CD14-positive monocyte (primary cell): ENCODE results near the gene IFI27L2. TPM values are rescaled to one million over a fixed set of nuclear protein-coding genes. Genes with fewer than 3 reads are reported as not detected.

Experiments
- DNase-seq, 3 donors: peaks; one replicate each; pipeline ENCODE4 v3.0.0-alpha.2; 2011 to 2022
- H2AFZ ChIP-seq: 2 replicates; pipeline ENCODE4 v1.6.0; 2012; ENCODE audit warnings: mild to moderate bottlenecking, low read depth, low read length, inconsistent platforms; ENCODE audit not compliant: insufficient read depth, poor library complexity, severe bottlenecking
- H3K27ac ChIP-seq, 2 donors: 1 replicate in 1 of 2; 2 replicates in 1 of 2; pipeline ENCODE4 v1.5.1; 2012 to 2013; ENCODE audit warnings: low read length in 2 of 2, control low read depth in 1 of 2, inconsistent platforms in 1 of 2, low read depth in 1 of 2, mild to moderate bottlenecking in 1 of 2
- H3K27me3 ChIP-seq, 2 donors: one replicate each; pipeline versions ENCODE4 v1.6.0 to v1.6.1; 2011 to 2013; ENCODE audit warnings: low read length in 2 of 2; ENCODE audit not compliant: control insufficient read depth in 2 of 2, insufficient read depth in 2 of 2
- H3K36me3 ChIP-seq, 2 donors: replicated peaks in 1 of 2; 1 replicate in 1 of 2; 2 replicates in 1 of 2; pipeline versions ENCODE4 v1.5.1 to v1.6.1; 2012 to 2013; ENCODE audit warnings: low read length in 2 of 2, control low read depth in 1 of 2, inconsistent platforms in 1 of 2, mild to moderate bottlenecking in 1 of 2; ENCODE audit not compliant: insufficient read depth in 2 of 2, control insufficient read depth in 1 of 2
- H3K4me1 ChIP-seq, 2 donors: 1 replicate in 1 of 2; 2 replicates in 1 of 2; pipeline versions ENCODE4 v1.5.1 to v1.6.1; 2012 to 2013; ENCODE audit warnings: low read length in 2 of 2, control low read depth in 1 of 2, inconsistent platforms in 1 of 2, mild to moderate bottlenecking in 1 of 2, moderate library complexity in 1 of 2; ENCODE audit not compliant: insufficient read depth in 2 of 2, control insufficient read depth in 1 of 2
- H3K4me2 ChIP-seq: replicated peaks from 2 replicates; pipeline ENCODE3; 2012; ENCODE audit warnings: low read length, moderate library complexity, mild to moderate bottlenecking; ENCODE audit not compliant: poor library complexity, severe bottlenecking; ENCODE audit errors: extremely low read depth
- H3K4me3 ChIP-seq, 3 experiments: fragments of 200-600 bp in 1 of 3; sonication (generic) in 1 of 3; replicated peaks in 1 of 3; 1 replicate in 2 of 3; 2 replicates in 1 of 3; pipeline ENCODE4 v1.5.1; 2011 to 2013; ENCODE audit warnings: low read length in 3 of 3, mild to moderate bottlenecking in 3 of 3, control low read depth in 2 of 3, low read depth in 2 of 3, inconsistent platforms in 1 of 3, moderate library complexity in 1 of 3
- H3K79me2 ChIP-seq: 2 replicates; pipeline ENCODE4 v1.6.0; 2012; ENCODE audit warnings: mild to moderate bottlenecking, control low read depth, inconsistent platforms, low read length, moderate library complexity; ENCODE audit not compliant: insufficient read depth
- H3K9ac ChIP-seq: 2 replicates; pipeline ENCODE4 v1.6.0; 2017; ENCODE audit warnings: low read length, mild to moderate bottlenecking; ENCODE audit not compliant: insufficient read depth, poor library complexity, severe bottlenecking
- H3K9me3 ChIP-seq, 2 donors: replicated peaks in 1 of 2; 1 replicate in 1 of 2; 2 replicates in 1 of 2; pipeline versions ENCODE4 v1.5.1 to v1.6.1; 2012 to 2013; ENCODE audit warnings: low read length in 2 of 2, control low read depth in 1 of 2; ENCODE audit not compliant: control insufficient read depth in 1 of 2, insufficient read depth in 1 of 2
- H4K20me1 ChIP-seq: 2 replicates; pipeline ENCODE4 v1.6.0; 2012; ENCODE audit warnings: mild to moderate bottlenecking, low read length, control low read depth, moderate library complexity; ENCODE audit not compliant: insufficient read depth
- H3K27ac Mint-ChIP-seq, 7 donors: one replicate each; pipeline ENCODE4 v1.8.0; 2020; ENCODE audit warnings: mild to moderate bottlenecking in 7 of 7, mixed read lengths in 7 of 7, moderate library complexity in 6 of 7, inconsistent platforms in 2 of 7
- H3K27me3 Mint-ChIP-seq, 3 donors: one replicate each; pipeline ENCODE4 v1.8.0; 2021 to 2022; ENCODE audit warnings: low read depth in 3 of 3, mild to moderate bottlenecking in 3 of 3, mixed read lengths in 3 of 3, moderate library complexity in 3 of 3, inconsistent platforms in 1 of 3
- H3K36me3 Mint-ChIP-seq, 2 donors: one replicate each; pipeline ENCODE4 v1.8.0; 2020; ENCODE audit warnings: mixed read lengths in 2 of 2, inconsistent platforms in 1 of 2, mild to moderate bottlenecking in 1 of 2
- H3K4me1 Mint-ChIP-seq: one replicate; pipeline ENCODE4 v1.8.0; 2020; ENCODE audit warnings: mild to moderate bottlenecking, mixed read lengths
- H3K4me3 Mint-ChIP-seq, 2 donors: one replicate each; pipeline ENCODE4 v1.8.0; 2020; ENCODE audit warnings: mild to moderate bottlenecking in 2 of 2, mixed read lengths in 2 of 2, moderate library complexity in 1 of 2
- H3K9me3 Mint-ChIP-seq, 7 donors: one replicate each; pipeline ENCODE4 v1.8.0; 2020 to 2022; ENCODE audit warnings: mixed read lengths in 7 of 7, mild to moderate bottlenecking in 6 of 7, moderate library complexity in 6 of 7, inconsistent platforms in 2 of 7
- WGBS: methylation state at CpG from one replicate; pipeline ENCODE4 v1.1.5; 2013; ENCODE audit warnings: missing lambda C conversion rate; ENCODE audit not compliant: insufficient coverage; 5-methylcytosine and 5-hydroxymethylcytosine counted together
- intact Hi-C, 2 donors: fragments of 100-400 bp; cut with micrococcal nuclease; formaldehyde crosslinking; loops; one replicate each; pipeline versions ENCODE4 v1.15.0 to v1.15.1; 2023
- polyA plus RNA-seq, 3 donors: library from polyadenylated mRNA; depleted of rRNA in 1 of 3; unstranded in 2 of 3; stranded (reverse) in 1 of 3; fragments of 300-500 nt in 2 of 3; fragments of >200 nt in 1 of 3; fragmentation: Illumina TruSeq in 2 of 3; gene quantifications; 1 replicate in 2 of 3; 2 replicates in 1 of 3; pipeline ENCODE4 v1.2.3, GENCODE V29; 2012 to 2021
- TF ChIP-seq, protein P1 (sequence below): fragments of 200-600 bp; IDR thresholded peaks from one replicate; pipeline ENCODE4 v1.8.0; 2022; ENCODE audit warnings: antibody characterized with exemption, mild to moderate bottlenecking

The IFI27L2 gene
- polyA plus RNA-seq, 3 donors = 55.4 to 156 (median 96.1) TPM

GRCh38 chr14:94111276-94112095 lies 17.9 kb downstream of the IFI27L2 start:
- Histone ChIP-seq H3K79me2 (no peaks in the 10 kb centered on the region), H3K27me3 (no peaks in the 10 kb centered on the region), H3K36me3 (no peaks in the 10 kb centered on the region), H3K9ac (no peak overlapping the region), H2AFZ (no peak overlapping the region), H3K4me1 (peaks cover 10% of the 10 kb centered on the region in 2 donors), H3K27ac (no peak overlapping the region), H3K4me3 (no peak overlapping the region), H4K20me1 (no peaks in the 10 kb centered on the region), H3K4me2 (no peak overlapping the region), H3K9me3 (no peaks in the 10 kb centered on the region)
- Mint-ChIP-seq H3K9me3 (peaks cover 0 to 5% (median 0%) of the 10 kb centered on the region in 7 donors), H3K27me3 (peaks cover 5 to 16% (median 11%) of the 10 kb centered on the region in 3 donors), H3K4me3 (no peak overlapping the region), H3K27ac (no peak overlapping the region), H3K36me3 (peaks cover 0 to 1% of the 10 kb centered on the region in 2 donors), H3K4me1 (peaks cover 15% of the 10 kb centered on the region)
- TF ChIP-seq, protein P1, sequence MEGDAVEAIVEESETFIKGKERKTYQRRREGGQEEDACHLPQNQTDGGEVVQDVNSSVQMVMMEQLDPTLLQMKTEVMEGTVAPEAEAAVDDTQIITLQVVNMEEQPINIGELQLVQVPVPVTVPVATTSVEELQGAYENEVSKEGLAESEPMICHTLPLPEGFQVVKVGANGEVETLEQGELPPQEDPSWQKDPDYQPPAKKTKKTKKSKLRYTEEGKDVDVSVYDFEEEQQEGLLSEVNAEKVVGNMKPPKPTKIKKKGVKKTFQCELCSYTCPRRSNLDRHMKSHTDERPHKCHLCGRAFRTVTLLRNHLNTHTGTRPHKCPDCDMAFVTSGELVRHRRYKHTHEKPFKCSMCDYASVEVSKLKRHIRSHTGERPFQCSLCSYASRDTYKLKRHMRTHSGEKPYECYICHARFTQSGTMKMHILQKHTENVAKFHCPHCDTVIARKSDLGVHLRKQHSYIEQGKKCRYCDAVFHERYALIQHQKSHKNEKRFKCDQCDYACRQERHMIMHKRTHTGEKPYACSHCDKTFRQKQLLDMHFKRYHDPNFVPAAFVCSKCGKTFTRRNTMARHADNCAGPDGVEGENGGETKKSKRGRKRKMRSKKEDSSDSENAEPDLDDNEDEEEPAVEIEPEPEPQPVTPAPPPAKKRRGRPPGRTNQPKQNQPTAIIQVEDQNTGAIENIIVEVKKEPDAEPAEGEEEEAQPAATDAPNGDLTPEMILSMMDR = no peak
- intact Hi-C loops = no loop called here
- no peak for DNase-seq
- WGBS = 97% methylated on average over 17 of the region's 20 CpGs

DNA sequence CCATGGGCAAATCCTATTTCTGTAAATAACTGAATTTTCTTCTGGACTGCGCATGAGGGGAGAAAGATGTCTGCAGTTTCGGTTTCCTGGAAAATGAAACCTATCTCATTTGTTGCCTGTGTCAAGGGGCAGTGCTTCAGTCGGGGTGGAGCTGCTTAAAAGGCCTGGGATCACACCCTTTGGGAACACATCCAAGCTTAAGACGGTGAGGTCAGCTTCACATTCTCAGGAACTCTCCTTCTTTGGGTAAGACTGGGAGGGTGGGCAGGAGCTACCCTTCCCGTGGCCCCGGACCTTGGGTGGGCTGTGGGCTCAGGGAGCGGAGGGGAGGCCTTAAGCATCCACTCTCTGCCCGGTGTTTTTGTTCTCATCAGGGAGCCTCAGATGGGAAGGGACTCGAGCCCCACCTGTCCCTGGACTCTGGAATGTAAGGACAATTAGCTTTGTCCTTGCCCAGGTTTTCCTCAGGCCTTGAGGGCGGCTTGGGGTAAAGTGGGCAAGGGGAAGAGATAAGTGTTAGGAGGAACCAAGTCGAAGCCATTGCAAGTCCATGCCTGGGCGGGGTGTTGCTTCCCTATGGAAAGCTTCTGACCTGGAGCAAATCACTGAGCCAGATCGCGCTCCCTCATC lies 18.7 kb downstream of the IFI27L2 start, which contains the start of gene IFI27:
TSS of gene IFI27 (plus strand) at position 185 of the 630 bp plus-strand sequence.
- Mint-ChIP-seq H3K4me1 (peaks cover 15% of the 10 kb centered on the region), H3K4me3 (no peak within 1 kb of the TSS), H3K36me3 (peaks cover 0 to 1% of the 10 kb centered on the region in 2 donors), H3K9me3 (peaks cover 0 to 5% (median 0%) of the 10 kb centered on the region in 7 donors), H3K27ac (peak within 1 kb of the TSS in 1 of 7 donors; percentile 61), H3K27me3 (peaks cover 5 to 10% (median 6%) of the 10 kb centered on the region in 3 donors)
- intact Hi-C loops = no loop called here
- H4K20me1 ChIP-seq = no peaks in the 10 kb centered on the region
- H3K36me3 ChIP-seq = no peaks in the 10 kb centered on the region
- 93% methylated on average over 14 of the region's 14 CpGs for WGBS
- H3K4me1 ChIP-seq = peaks cover 10% of the 10 kb centered on the region in 2 donors
- no peak within 1 kb of the TSS for H2AFZ ChIP-seq
- no peak within 1 kb of the TSS for H3K27ac ChIP-seq
- no peak for DNase-seq
- H3K9ac ChIP-seq = no peak within 1 kb of the TSS
- TF ChIP-seq, protein P1 = no peak
- H3K9me3 ChIP-seq = no peaks in the 10 kb centered on the region
- H3K27me3 ChIP-seq = no peaks in the 10 kb centered on the region
- H3K79me2 ChIP-seq = no peaks in the 10 kb centered on the region
- H3K4me3 ChIP-seq = no peak within 1 kb of the TSS
- no peak within 1 kb of the TSS for H3K4me2 ChIP-seq
